Neutrophil (primary cell): ENCODE results near the gene SCN4A.

Source experiments
- H3K27ac ChIP-seq: fragments of 200-600 bp; sonication (generic); 2 replicates; pipeline ENCODE4 v1.5.1; 2016; ENCODE audit warnings: mild to moderate bottlenecking, moderate library complexity
- H3K27me3 ChIP-seq: fragments of 200-600 bp; sonication (generic); 2 replicates; pipeline ENCODE4 v1.6.0; 2016; ENCODE audit warnings: mild to moderate bottlenecking
- H3K36me3 ChIP-seq: fragments of 200-600 bp; sonication (generic); 2 replicates; pipeline ENCODE4 v1.5.1; 2017
- H3K4me1 ChIP-seq, 2 experiments: fragments of 200-600 bp in 1 of 2; sonication (generic) in 1 of 2; 1 replicate in 1 of 2; 2 replicates in 1 of 2; pipeline versions ENCODE4 v1.5.1 to v1.6.1; 2013 to 2016; ENCODE audit warnings: low read depth in 1 of 2, low read length in 1 of 2, mild to moderate bottlenecking in 1 of 2, moderate library complexity in 1 of 2; ENCODE audit not compliant: control insufficient read depth in 1 of 2, insufficient read depth in 1 of 2
- H3K4me3 ChIP-seq, 2 experiments: fragments of 200-600 bp in 1 of 2; sonication (generic) in 1 of 2; 1 replicate in 1 of 2; 2 replicates in 1 of 2; pipeline ENCODE4 v1.5.1; 2013 to 2016; ENCODE audit warnings: low read depth in 1 of 2, low read length in 1 of 2, mild to moderate bottlenecking in 1 of 2, moderate library complexity in 1 of 2
- H3K9me3 ChIP-seq: fragments of 200-600 bp; sonication (generic); 2 replicates; pipeline ENCODE4 v1.5.1; 2016
- TF ChIP-seq, protein P1 (sequence below): fragments of 200-600 bp; sonication (generic); IDR thresholded peaks from 2 replicates; pipeline ENCODE4 v1.5.1; 2016; ENCODE audit warnings: antibody characterized with exemption

The SCN4A gene

DNA sequence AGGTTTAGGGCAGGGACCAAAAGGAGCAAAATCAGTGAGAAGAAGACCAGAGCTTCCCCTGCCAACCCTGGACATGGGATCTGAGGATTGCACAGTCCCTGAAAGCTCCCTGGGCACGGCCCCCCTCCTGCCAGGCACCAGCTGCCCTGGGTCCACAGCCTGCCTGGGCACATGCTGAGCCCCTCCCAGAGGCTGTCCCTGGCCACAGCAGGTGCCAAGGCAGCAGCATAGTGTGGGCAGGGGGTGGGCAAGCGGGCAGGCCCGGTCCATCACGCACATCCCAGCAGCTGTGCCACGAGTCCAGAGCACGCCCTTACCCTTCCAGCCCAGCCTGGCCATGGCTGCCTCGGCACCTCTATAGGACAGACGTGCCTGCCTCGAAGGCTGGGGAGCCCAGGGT is 12.7 kb downstream of the SCN4A start:
- H3K4me1 ChIP-seq = peaks cover 9% of the 10 kb centered on the region in 2 experiments
- no peak overlapping the region for H3K4me3 ChIP-seq
- H3K36me3 ChIP-seq = no peaks in the 10 kb centered on the region
- no peak overlapping the region for H3K27ac ChIP-seq
- no peaks in the 10 kb centered on the region for H3K9me3 ChIP-seq
- TF ChIP-seq, protein P1, sequence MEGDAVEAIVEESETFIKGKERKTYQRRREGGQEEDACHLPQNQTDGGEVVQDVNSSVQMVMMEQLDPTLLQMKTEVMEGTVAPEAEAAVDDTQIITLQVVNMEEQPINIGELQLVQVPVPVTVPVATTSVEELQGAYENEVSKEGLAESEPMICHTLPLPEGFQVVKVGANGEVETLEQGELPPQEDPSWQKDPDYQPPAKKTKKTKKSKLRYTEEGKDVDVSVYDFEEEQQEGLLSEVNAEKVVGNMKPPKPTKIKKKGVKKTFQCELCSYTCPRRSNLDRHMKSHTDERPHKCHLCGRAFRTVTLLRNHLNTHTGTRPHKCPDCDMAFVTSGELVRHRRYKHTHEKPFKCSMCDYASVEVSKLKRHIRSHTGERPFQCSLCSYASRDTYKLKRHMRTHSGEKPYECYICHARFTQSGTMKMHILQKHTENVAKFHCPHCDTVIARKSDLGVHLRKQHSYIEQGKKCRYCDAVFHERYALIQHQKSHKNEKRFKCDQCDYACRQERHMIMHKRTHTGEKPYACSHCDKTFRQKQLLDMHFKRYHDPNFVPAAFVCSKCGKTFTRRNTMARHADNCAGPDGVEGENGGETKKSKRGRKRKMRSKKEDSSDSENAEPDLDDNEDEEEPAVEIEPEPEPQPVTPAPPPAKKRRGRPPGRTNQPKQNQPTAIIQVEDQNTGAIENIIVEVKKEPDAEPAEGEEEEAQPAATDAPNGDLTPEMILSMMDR = no peak
- peaks cover 4% of the 10 kb centered on the region for H3K27me3 ChIP-seq

DNA sequence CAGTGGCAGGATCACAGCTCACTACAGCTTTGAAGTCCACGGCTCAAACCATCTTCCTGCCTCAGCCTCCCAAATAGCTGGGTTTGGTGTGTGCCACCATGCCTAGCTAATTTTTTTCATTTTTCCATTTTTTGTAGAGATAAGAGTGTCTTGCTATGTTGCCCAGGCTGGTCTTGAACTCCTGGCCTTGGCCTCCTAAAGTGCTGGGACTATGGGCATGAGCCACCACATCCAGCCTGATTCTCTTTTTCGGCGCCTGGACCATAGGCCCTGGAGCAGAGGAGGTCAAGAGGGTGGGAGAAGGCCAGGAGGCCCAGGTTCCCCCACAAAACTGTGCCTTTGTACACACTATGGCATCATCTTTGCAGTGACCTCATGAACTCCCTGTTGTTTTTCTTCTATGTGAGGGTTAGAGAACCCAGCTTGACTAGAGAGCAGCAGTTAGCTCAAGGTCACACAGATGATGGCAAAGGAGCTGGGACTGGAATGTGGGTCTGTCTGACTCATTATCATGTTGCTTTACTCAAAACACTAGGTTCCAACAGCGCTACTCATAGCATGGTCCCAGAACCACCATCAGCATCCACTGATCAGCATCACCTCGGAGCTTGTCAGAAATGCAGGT is 16.3 kb downstream of the SCN4A start:
- Histone ChIP-seq H3K9me3 (no peaks in the 10 kb centered on the region), H3K36me3 (no peaks in the 10 kb centered on the region), H3K27ac (no peak overlapping the region), H3K27me3 (peaks cover 4% of the 10 kb centered on the region), H3K4me1 (peaks cover 6 to 8% of the 10 kb centered on the region in 2 experiments), H3K4me3 (no peak overlapping the region)
- TF ChIP-seq, protein P1 = no peak

DNA sequence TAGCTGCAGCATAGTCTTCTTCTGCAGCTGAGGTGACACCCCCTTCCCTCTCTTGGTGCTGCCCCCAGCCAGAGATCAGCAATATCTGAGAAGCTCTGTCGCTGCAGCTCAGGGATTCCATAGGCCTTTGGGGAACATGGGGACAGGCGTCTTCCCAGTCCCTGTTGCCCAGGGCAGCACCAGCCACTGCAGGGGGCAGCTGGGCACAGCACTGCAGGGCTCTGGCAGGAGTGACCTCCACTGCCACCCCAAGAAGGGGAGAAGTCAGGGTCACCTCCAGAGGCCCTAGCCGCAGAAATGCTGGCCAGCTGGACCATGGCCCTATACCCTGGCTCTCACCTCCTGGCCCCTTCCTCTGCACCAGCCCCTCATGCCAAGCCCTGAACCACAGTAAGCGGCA is 16.9 kb downstream of the SCN4A start:
- Histone ChIP-seq H3K4me3 (no peak overlapping the region), H3K36me3 (no peaks in the 10 kb centered on the region), H3K9me3 (no peaks in the 10 kb centered on the region), H3K27ac (no peak overlapping the region), H3K4me1 (peaks cover 0 to 2% of the 10 kb centered on the region in 2 experiments), H3K27me3 (no peaks in the 10 kb centered on the region)
- TF ChIP-seq, protein P1 = no peak

DNA sequence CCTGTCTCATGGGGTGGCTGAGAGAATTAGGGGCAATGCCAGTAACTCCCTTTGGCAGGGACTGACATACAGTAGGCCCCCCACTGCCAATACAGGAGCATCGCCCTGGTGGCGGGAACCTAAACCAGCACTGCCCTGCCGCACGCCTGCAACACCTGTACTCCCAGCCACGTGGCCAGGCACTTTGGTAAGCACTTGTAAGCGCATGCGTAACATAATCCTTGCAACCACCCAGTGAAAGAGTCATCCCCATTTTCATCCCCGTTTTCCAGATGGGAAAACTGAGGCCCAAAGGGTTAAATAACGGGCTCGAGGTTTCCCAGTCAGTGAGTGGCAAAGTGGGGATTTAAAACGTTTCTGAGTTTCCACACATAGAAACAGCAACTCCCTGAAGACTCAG is 17.5 kb downstream of the SCN4A start:
- H3K4me1 ChIP-seq = no peaks in the 10 kb centered on the region
- no peaks in the 10 kb centered on the region for H3K9me3 ChIP-seq
- H3K4me3 ChIP-seq = no peak overlapping the region
- H3K27me3 ChIP-seq = no peaks in the 10 kb centered on the region
- TF ChIP-seq, protein P1 = no peak
- no peak overlapping the region for H3K27ac ChIP-seq
- no peaks in the 10 kb centered on the region for H3K36me3 ChIP-seq

DNA sequence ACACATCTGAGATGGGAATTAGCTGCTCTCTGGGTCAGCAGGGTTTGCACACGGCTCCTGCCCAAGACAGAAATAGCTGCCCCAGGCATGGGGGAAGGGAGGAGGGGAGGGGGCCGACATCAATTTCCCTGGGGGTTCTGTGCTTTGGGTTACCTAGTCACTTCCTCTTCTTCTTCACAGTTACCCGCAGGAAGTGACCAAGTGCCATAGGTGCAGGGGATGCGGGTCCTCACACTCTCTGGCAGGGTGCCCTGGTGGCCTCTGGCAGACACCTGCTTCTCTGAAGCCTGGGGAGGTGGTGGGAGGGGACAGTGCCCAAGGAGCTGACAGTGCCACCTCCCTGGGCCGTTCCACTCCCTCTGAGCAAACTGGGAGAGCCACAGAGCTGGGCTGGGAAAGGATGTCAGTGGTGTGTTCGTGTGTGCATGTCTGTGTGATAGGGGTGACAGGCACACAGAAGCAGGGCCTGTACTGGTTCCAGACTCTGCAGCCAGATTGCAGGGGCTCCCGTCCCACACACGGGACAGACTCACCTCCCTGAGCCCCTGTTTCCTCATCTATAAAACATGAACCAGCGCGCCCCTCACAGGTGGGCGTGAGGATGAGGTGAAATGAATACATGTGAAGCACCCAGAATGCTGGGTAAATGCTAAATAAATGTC is 18.2 kb downstream of the SCN4A start:
- Histone ChIP-seq H3K9me3 (no peaks in the 10 kb centered on the region), H3K4me3 (no peak overlapping the region), H3K27ac (no peak overlapping the region), H3K4me1 (no peaks in the 10 kb centered on the region), H3K36me3 (no peaks in the 10 kb centered on the region), H3K27me3 (no peaks in the 10 kb centered on the region)
- TF ChIP-seq, protein P1 = no peak
